A673 (cell line): Measurements from ENCODE around the gene IQGAP2. TPM values are rescaled to one million over a fixed set of nuclear protein-coding genes. Genes with fewer than 3 reads are reported as not detected.

Experiments
- BruUV-seq: library from RNA; stranded (reverse); fragments of 400-500 nt; replicated peaks from 2 replicates; lab custom pipeline; 2021; lab: Mats Ljungman, UMichigan
- CTCF ChIA-PET: fragments of 300-600 bp; sonication (Branson Sonifier 250); formaldehyde crosslinking; loops from one replicate; lab custom pipeline; 2022; ENCODE audit warnings: antibody characterized with exemption; lab: Charles Lee
- POLR2A ChIA-PET: fragments of 300-600 bp; sonication (Branson Sonifier 250); formaldehyde crosslinking; loops from one replicate; lab custom pipeline; 2022; ENCODE audit warnings: antibody characterized with exemption; ENCODE audit not compliant: low non-redundant PET; lab: Charles Lee
- DNase-seq: peaks from one replicate; pipeline ENCODE4 v3.0.0-alpha.2; 2015; ENCODE audit warnings: low spot score
- H3K27ac ChIP-seq: fragments of 200-600 bp; sonication (generic); 2 replicates; pipeline ENCODE4 v1.5.1; 2016; ENCODE audit warnings: mixed run types, low read depth, mild to moderate bottlenecking, mixed read lengths, antibody characterized with exemption, low read length; ENCODE audit not compliant: poor library complexity, severe bottlenecking
- H3K27me3 ChIP-seq: fragments of 200-600 bp; sonication (generic); replicated peaks from 2 replicates; pipeline ENCODE4 v1.6.1; 2017; ENCODE audit warnings: mixed run types, low read depth, mild to moderate bottlenecking, mixed read lengths, antibody characterized with exemption, low read length; ENCODE audit not compliant: insufficient read depth, poor library complexity
- H3K36me3 ChIP-seq: fragments of 200-600 bp; sonication (generic); 2 replicates; pipeline ENCODE4 v1.6.1; 2016; ENCODE audit warnings: mixed run types, mild to moderate bottlenecking, mixed read lengths, antibody characterized with exemption, low read length; ENCODE audit not compliant: insufficient read depth, poor library complexity, severe bottlenecking
- H3K4me1 ChIP-seq: fragments of 200-600 bp; sonication (generic); 2 replicates; pipeline ENCODE4 v1.6.1; 2017; ENCODE audit warnings: mixed run types, mild to moderate bottlenecking, mixed read lengths, antibody characterized with exemption, low read length; ENCODE audit not compliant: insufficient read depth, poor library complexity, severe bottlenecking
- H3K4me3 ChIP-seq: fragments of 200-600 bp; sonication (generic); 2 replicates; pipeline ENCODE4 v1.5.1; 2016; ENCODE audit warnings: low read depth, mixed run types, mild to moderate bottlenecking, mixed read lengths, low read length; ENCODE audit not compliant: poor library complexity, severe bottlenecking
- H3K9me3 ChIP-seq: fragments of 200-600 bp; sonication (generic); 2 replicates; pipeline ENCODE4 v1.6.1; 2016; ENCODE audit warnings: mixed run types, low read depth, mild to moderate bottlenecking, mixed read lengths, antibody characterized with exemption, low read length; ENCODE audit not compliant: poor library complexity, severe bottlenecking
- EZH2 ChIP-seq: fragments of 200-600 bp; sonication (generic); IDR thresholded peaks from 2 replicates; pipeline ENCODE4 v1.6.1; 2017; ENCODE audit warnings: borderline replicate concordance, low read depth, mild to moderate bottlenecking, mixed read lengths, antibody characterized with exemption, low read length; ENCODE audit not compliant: poor library complexity, severe bottlenecking
- intact Hi-C: fragments of 100-400 bp; cut with micrococcal nuclease; formaldehyde crosslinking; loops from one replicate; pipeline ENCODE4 v1.10.0; 2022; ENCODE audit not compliant: unreplicated experiment
- total RNA-seq: library from RNA; stranded (reverse); gene quantifications from 2 replicates; pipeline ENCODE4 v1.2.3, GENCODE V29; 2021
- TF ChIP-seq, protein P1 (sequence below): fragments of 300-800, 200-600 bp; sonication (generic); conservative IDR thresholded peaks from 2 replicates; pipeline ENCODE4 v1.5.1; 2017; ENCODE audit warnings: low read depth, mild to moderate bottlenecking, antibody characterized with exemption, low read length, moderate library complexity, mixed read lengths

Gene IQGAP2
- total RNA-seq, 1 experiment from 2014 or later = 26.8 TPM

DNA sequence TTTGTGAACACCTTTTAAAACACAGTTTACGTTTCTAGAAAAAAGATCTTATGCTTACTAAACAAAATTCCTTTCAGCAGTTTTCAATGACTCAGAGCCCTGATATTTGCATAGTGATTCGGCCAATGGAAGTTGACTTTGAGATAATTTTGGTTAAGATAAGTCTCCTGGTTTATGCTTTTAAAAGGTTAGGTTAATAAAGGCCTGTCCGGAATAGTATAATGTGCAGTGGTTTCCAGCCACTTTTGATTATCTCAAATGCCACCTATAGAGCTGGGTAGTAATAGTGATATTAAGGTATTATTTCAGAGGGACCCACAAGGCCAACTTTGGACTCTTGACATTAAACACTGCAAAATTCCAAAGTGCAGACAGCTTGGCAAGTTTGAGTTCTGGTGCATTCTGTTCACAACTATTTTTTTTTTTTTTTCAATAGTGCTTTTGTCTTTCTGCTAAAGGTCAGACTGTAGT is 134.0 kb downstream of the IQGAP2 start:
- no peak for DNase-seq
- POLR2A ChIA-PET = interaction anchor here (0.6 kb wide), 1 partner anchor 117 kb away, joined by 8 read pairs; no protein-coding TSS in a partner anchor
- TF ChIP-seq, protein P1, sequence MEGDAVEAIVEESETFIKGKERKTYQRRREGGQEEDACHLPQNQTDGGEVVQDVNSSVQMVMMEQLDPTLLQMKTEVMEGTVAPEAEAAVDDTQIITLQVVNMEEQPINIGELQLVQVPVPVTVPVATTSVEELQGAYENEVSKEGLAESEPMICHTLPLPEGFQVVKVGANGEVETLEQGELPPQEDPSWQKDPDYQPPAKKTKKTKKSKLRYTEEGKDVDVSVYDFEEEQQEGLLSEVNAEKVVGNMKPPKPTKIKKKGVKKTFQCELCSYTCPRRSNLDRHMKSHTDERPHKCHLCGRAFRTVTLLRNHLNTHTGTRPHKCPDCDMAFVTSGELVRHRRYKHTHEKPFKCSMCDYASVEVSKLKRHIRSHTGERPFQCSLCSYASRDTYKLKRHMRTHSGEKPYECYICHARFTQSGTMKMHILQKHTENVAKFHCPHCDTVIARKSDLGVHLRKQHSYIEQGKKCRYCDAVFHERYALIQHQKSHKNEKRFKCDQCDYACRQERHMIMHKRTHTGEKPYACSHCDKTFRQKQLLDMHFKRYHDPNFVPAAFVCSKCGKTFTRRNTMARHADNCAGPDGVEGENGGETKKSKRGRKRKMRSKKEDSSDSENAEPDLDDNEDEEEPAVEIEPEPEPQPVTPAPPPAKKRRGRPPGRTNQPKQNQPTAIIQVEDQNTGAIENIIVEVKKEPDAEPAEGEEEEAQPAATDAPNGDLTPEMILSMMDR = no peak
- TF ChIP-seq EZH2 = no peak
- H3K4me3 ChIP-seq = no peak overlapping the region
- H3K27me3 ChIP-seq = no peaks in the 10 kb centered on the region
- H3K9me3 ChIP-seq = no peaks in the 10 kb centered on the region
- BruUV-seq = no TSS peak
- no peaks in the 10 kb centered on the region for H3K4me1 ChIP-seq
- no peaks in the 10 kb centered on the region for H3K36me3 ChIP-seq
- no peak overlapping the region for H3K27ac ChIP-seq
- intact Hi-C loops = no loop called here
- CTCF ChIA-PET = interaction anchor here (0.6 kb wide), 1 partner anchor 47 kb away, joined by 3 read pairs; no protein-coding TSS in a partner anchor

DNA sequence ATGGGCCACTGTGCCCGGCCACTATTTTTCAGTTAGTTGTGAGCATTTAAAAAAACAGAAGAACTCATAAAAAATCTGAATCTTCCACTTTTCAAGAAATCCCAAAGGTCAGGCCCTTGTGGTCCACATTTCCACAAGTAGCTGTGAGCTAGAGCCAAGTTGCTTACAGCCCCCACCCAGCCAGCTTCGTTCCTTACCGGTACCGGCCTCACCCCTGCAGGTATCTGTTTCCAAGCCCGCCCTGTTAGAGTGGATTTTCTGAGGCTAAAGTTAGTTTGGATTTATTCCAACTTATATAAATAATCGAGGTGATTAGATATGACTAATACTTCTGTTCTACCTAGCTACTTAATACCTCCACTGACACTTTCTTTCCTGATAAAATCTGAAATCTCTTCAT is 139.2 kb downstream of the IQGAP2 start:
- Histone ChIP-seq H3K27me3 (no peaks in the 10 kb centered on the region), H3K4me1 (peaks cover 27% of the 10 kb centered on the region), H3K4me3 (no peak overlapping the region), H3K9me3 (no peaks in the 10 kb centered on the region), H3K36me3 (no peaks in the 10 kb centered on the region), H3K27ac (no peak overlapping the region)
- CTCF ChIA-PET = interaction anchor here (0.7 kb wide), 1 partner anchor 41 kb away, joined by 3 read pairs; no protein-coding TSS in a partner anchor
- no peak for DNase-seq
- POLR2A ChIA-PET = no interaction called here
- intact Hi-C loops = loop anchor here (10.0 kb wide), 2 partner anchors 287 to 467 kb away; no protein-coding TSS in a partner anchor
- no TSS peak for BruUV-seq
- no peak for TF ChIP-seq EZH2
- TF ChIP-seq, protein P1 = no peak

DNA sequence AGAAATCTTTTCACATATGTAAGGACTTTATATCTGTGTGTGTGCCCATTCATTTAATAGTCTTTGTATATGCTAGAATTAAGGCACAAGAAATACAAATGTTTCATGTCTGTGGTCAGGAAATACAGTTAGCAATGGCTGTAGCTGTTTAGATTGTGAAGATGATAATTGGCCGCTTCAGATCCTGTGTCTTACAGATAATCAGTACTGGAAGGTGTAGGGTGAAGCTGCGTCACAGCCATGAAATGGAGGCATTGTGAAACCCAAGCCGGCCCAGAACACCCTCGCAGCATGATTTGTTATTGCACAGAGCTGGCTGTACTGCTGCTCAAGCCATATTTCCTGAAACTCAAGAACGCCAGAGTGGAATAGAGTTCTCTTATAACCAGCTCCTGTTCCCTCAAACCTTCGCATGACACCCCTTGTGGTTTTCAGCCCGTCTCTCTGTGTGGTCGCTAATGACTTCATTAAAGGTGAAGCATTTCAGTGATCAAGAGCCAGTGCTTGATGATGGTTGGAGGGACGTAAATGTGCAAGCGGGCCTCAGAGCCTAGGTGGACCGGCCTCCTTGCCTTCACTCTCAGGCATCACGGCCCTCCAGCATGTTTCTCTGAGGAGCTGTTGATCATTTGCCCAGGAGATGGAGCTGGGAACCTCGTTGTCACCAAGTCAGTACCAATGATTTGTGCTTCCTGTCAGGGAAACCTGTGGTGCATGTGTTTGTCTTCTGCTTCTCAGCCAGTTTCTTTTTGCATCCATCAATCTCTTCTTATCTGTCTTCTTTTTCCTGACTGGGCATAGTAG is 140.0 kb downstream of the IQGAP2 start:
- no TSS peak for BruUV-seq
- POLR2A ChIA-PET = interaction anchor here (0.5 kb wide), 1 partner anchor 182 kb away, joined by 7 read pairs; no protein-coding TSS in a partner anchor
- H3K9me3 ChIP-seq = no peaks in the 10 kb centered on the region

More for the DNA sequence above, 140.0 kb downstream of the IQGAP2 start:
- CTCF ChIA-PET = interaction anchor here (0.7 to 2.2 kb wide), 3 partner anchors 18 to 286 kb away, joined by 3 to 20 read pairs (median 8); partner anchors contain the start of gene IQGAP2
- peak; percentile 55 for DNase-seq
- TF ChIP-seq, protein P1 = no peak
- TF ChIP-seq EZH2 = no peak
- peak overlapping the region; percentile 15 for H3K27ac ChIP-seq
- no peaks in the 10 kb centered on the region for H3K27me3 ChIP-seq
- no peak overlapping the region for H3K4me3 ChIP-seq
- intact Hi-C loops = loop anchor here (10.0 kb wide), 2 partner anchors 288 to 468 kb away; no protein-coding TSS in a partner anchor
- peaks cover 34% of the 10 kb centered on the region for H3K4me1 ChIP-seq
- no peaks in the 10 kb centered on the region for H3K36me3 ChIP-seq
